SU-DHL-6 (cell line): ENCODE measurements around the gene ACTL6B.

ENCODE experiments used
- EZH2phosphoT487 ChIP-seq: fragments of 200-600 bp; sonication (generic), shearing (Covaris generic); conservative IDR thresholded peaks from 2 replicates; pipeline ENCODE4 v1.6.1; 2018; ENCODE audit warnings: mild to moderate bottlenecking, antibody characterized with exemption, low read length, moderate library complexity, mixed read lengths
- TF ChIP-seq, protein P1 (sequence below): fragments of 200-600 bp; sonication (generic); IDR thresholded peaks from one replicate; pipeline ENCODE4 v1.5.1; 2017; ENCODE audit warnings: antibody characterized with exemption, mild to moderate bottlenecking, low read length, moderate library complexity; ENCODE audit not compliant: insufficient read depth, poor library complexity, severe bottlenecking

DNA sequence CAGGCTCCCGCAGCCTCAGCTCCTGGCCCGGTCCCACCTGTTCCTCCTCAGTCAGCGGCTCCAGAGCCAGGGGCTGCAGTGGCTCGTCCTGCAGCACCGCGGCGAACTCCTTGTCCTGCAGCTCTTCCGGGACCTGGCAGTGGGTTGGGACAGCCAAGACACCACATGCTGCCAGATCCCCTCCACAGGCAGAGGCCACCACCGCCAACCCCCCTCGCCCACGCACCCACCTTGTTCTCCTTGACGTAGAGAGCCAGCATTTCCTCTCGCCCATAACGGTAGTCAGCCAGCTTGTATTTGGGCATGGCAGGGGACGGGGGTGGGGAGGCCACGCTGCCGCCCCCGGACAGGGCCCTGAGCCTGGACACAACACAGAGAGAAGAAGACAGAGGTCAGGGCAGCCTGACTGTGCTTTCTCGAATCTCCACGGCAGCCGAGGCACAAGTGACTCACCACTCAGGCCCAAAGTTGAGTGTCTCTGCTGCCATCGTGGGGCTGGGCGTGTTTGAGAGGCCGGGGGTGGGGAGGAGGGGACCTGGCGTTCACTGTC is 31.6 kb upstream of the ACTL6B start:
- TF ChIP-seq, protein P1, sequence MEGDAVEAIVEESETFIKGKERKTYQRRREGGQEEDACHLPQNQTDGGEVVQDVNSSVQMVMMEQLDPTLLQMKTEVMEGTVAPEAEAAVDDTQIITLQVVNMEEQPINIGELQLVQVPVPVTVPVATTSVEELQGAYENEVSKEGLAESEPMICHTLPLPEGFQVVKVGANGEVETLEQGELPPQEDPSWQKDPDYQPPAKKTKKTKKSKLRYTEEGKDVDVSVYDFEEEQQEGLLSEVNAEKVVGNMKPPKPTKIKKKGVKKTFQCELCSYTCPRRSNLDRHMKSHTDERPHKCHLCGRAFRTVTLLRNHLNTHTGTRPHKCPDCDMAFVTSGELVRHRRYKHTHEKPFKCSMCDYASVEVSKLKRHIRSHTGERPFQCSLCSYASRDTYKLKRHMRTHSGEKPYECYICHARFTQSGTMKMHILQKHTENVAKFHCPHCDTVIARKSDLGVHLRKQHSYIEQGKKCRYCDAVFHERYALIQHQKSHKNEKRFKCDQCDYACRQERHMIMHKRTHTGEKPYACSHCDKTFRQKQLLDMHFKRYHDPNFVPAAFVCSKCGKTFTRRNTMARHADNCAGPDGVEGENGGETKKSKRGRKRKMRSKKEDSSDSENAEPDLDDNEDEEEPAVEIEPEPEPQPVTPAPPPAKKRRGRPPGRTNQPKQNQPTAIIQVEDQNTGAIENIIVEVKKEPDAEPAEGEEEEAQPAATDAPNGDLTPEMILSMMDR, result no peak
- TF ChIP-seq EZH2phosphoT487, result no peak
